Naive thymus-derived CD4-positive, alpha-beta T cell (primary cell): Measurements from ENCODE around the gene NOS2. TPM values are rescaled to one million over a fixed set of nuclear protein-coding genes. Genes with fewer than 3 reads are reported as not detected.
"Not testable (repeated sequence)": the region's sequence is repeated elsewhere in the genome, so short reads cannot be mapped to it uniquely, and the experiment has no call there.

Experiments used
- ATAC-seq: fragments of 150-1000 bp; cut with Tn5 transposase; 2 replicates; pipeline ENCODE4 v1.10.0; 2021; ENCODE audit warnings: mild to moderate bottlenecking, moderate library complexity
- CTCF ChIA-PET: fragments of 350-600 bp; sonication (Branson Sonifier 250); formaldehyde crosslinking; loops from one replicate; lab custom pipeline; 2021; ENCODE audit warnings: antibody characterized with exemption; lab: Charles Lee
- POLR2A ChIA-PET: fragments of 350-600 bp; sonication (Branson Sonifier 250); formaldehyde crosslinking; loops from one replicate; lab custom pipeline; 2021; ENCODE audit warnings: antibody characterized with exemption, inconsistent platforms; lab: Charles Lee
- DNase-seq, 9 donors: peaks; one replicate each; pipeline versions ENCODE4 v3.0.0 to v3.0.0-alpha.2; 2020 to 2022; ENCODE audit warnings: mixed read lengths in 1 of 9
- H3K27ac ChIP-seq: one replicate; pipeline ENCODE4 v1.7.0; 2013; ENCODE audit warnings: mild to moderate bottlenecking, low read depth, low read length, moderate library complexity
- H3K27me3 ChIP-seq, 2 donors: one replicate each; pipeline ENCODE4 v1.7.0; 2013; ENCODE audit warnings: low read length in 2 of 2, mild to moderate bottlenecking in 2 of 2, moderate library complexity in 2 of 2; ENCODE audit not compliant: control insufficient read depth in 2 of 2, insufficient read depth in 2 of 2
- H3K36me3 ChIP-seq, 3 experiments: 1 replicate in 2 of 3; 2 replicates in 1 of 3; pipeline ENCODE4 v1.7.0; 2013; ENCODE audit warnings: low read length in 3 of 3, mild to moderate bottlenecking in 3 of 3, moderate library complexity in 1 of 3; ENCODE audit not compliant: insufficient read depth in 3 of 3, control insufficient read depth in 2 of 3
- H3K4me1 ChIP-seq, 2 donors: one replicate each; pipeline ENCODE4 v1.7.0; 2013; ENCODE audit warnings: low read length in 2 of 2, mild to moderate bottlenecking in 2 of 2, moderate library complexity in 1 of 2; ENCODE audit not compliant: control insufficient read depth in 2 of 2, insufficient read depth in 2 of 2
- H3K4me3 ChIP-seq: 2 replicates; pipeline ENCODE4 v1.7.0; 2013; ENCODE audit warnings: mild to moderate bottlenecking, low read length
- H3K9me3 ChIP-seq, 3 experiments: 1 replicate in 2 of 3; 2 replicates in 1 of 3; pipeline ENCODE4 v1.7.0; 2013; ENCODE audit warnings: low read length in 3 of 3; ENCODE audit not compliant: control insufficient read depth in 2 of 3
- H3K27ac Mint-ChIP-seq, 9 donors: one replicate each; pipeline ENCODE4 v1.8.0; 2020 to 2022; ENCODE audit warnings: mixed read lengths in 9 of 9, mild to moderate bottlenecking in 8 of 9, moderate library complexity in 5 of 9, inconsistent platforms in 2 of 9
- H3K27me3 Mint-ChIP-seq, 5 donors: one replicate each; pipeline ENCODE4 v1.8.0; 2021 to 2022; ENCODE audit warnings: mixed read lengths in 5 of 5, mild to moderate bottlenecking in 1 of 5
- H3K36me3 Mint-ChIP-seq, 5 donors: one replicate each; pipeline ENCODE4 v1.8.0; 2020 to 2022; ENCODE audit warnings: mixed read lengths in 5 of 5, mild to moderate bottlenecking in 3 of 5, inconsistent platforms in 1 of 5
- H3K4me1 Mint-ChIP-seq, 7 donors: one replicate each; pipeline ENCODE4 v1.8.0; 2020 to 2022; ENCODE audit warnings: mixed read lengths in 7 of 7, mild to moderate bottlenecking in 3 of 7, inconsistent platforms in 1 of 7
- H3K4me3 Mint-ChIP-seq, 10 donors: one replicate each; pipeline ENCODE4 v1.8.0; 2020 to 2022; ENCODE audit warnings: mild to moderate bottlenecking in 10 of 10, mixed read lengths in 10 of 10, moderate library complexity in 6 of 10, inconsistent platforms in 2 of 10
- H3K9me3 Mint-ChIP-seq, 11 donors: one replicate each; pipeline ENCODE4 v1.8.0; 2020 to 2022; ENCODE audit warnings: mixed read lengths in 11 of 11, mild to moderate bottlenecking in 4 of 11, inconsistent platforms in 1 of 11, moderate library complexity in 1 of 11
- intact Hi-C, 2 donors: fragments of 100-400 bp; cut with micrococcal nuclease; formaldehyde crosslinking; loops; one replicate each; pipeline ENCODE4 v1.15.1; 2023
- polyA plus RNA-seq, 2 donors: library from polyadenylated mRNA; unstranded; fragments of 300-500 nt; fragmentation: Illumina TruSeq; gene quantifications; one replicate each; pipeline ENCODE4 v1.2.3, GENCODE V29; 2021
- total RNA-seq, 6 experiments: library from RNA in 5 of 6; stranded (reverse) in 5 of 6; gene quantifications; 1 replicate in 5 of 6; 2 replicates in 1 of 6; pipeline ENCODE4 v1.2.3 and lab custom pipeline; 2021 to 2026

NOS2 gene
- total and polyA plus RNA-seq, 7 experiments from 2014 or later = 0.11 to 0.30 (median 0.16) TPM; not detected in 4

DNA sequence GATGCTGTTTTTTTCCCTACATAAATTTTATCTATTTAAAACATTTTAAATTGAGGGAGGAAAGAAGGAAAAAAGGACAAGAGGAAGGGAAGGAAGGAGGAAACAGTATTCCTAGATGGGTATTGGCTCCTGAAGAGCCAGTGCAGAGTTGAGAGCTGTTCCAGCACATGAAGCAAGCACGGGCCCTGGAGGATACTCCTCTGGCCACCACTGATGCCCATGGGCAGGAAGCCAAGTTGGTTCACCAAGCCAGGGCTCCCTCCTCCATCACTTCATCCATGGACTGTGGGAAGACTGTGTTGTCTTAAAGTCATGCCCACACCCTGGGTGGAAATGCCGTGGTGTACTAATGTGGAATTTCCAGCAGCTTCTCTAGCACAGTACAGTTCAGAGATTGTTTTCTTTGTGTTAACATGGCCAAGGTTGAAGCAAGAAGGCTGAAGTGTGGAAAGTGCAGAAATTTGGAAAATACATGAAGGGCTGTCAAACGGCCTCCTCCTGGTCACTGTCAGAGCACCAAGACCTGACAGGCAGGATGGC, 23.9 kb upstream of the NOS2 start:
- no peak overlapping the region for H3K27ac Mint-ChIP-seq

DNA sequence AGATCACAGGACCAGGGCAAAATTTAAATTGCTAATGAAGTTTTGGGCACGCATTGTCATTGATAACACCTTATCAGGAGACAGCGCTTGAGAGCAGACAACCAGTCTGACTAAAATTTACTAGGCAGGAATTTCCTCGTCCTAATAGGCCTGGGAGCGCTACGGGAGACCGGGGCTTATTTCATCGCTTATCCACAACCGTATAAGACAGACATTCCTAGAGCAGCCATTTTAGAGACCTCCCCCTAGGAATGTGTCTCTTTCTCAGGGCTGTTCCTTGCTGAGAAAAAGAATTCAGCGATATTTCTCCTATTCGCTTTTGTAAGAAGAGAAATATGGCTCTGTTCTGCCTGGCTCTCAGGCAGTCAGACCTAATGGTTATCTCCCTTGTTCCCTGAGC, 21.8 kb upstream of the NOS2 start:
- POLR2A ChIA-PET, CTCF ChIA-PET, H3K27me3 Mint-ChIP-seq: not testable (repeated sequence)

More for the DNA sequence above, 23.9 kb upstream of the NOS2 start:
- H3K4me1 Mint-ChIP-seq = no peaks in the 10 kb centered on the region
- intact Hi-C loops = no loop called here
- Histone ChIP-seq H3K27me3 (no peaks in the 10 kb centered on the region), H3K27ac (no peak overlapping the region), H3K36me3 (no peaks in the 10 kb centered on the region), H3K9me3 (peaks cover 0 to 14% (median 0%) of the 10 kb centered on the region in 3 experiments), H3K4me3 (no peak overlapping the region), H3K4me1 (no peaks in the 10 kb centered on the region)
- ATAC-seq = no peak
- CTCF ChIA-PET = no interaction called here
- peaks cover 6 to 16% (median 10%) of the 10 kb centered on the region in 5 donors for H3K27me3 Mint-ChIP-seq
- peaks cover 5 to 16% (median 9%) of the 10 kb centered on the region in 5 donors for H3K36me3 Mint-ChIP-seq
- no peak overlapping the region for H3K4me3 Mint-ChIP-seq
- DNase-seq = no peak
- POLR2A ChIA-PET = interaction anchor here (0.6 kb wide), 1 partner anchor 12 kb away, joined by 3 read pairs; no protein-coding TSS in a partner anchor
- peaks cover 7 to 34% (median 17%) of the 10 kb centered on the region in 11 donors for H3K9me3 Mint-ChIP-seq

DNA sequence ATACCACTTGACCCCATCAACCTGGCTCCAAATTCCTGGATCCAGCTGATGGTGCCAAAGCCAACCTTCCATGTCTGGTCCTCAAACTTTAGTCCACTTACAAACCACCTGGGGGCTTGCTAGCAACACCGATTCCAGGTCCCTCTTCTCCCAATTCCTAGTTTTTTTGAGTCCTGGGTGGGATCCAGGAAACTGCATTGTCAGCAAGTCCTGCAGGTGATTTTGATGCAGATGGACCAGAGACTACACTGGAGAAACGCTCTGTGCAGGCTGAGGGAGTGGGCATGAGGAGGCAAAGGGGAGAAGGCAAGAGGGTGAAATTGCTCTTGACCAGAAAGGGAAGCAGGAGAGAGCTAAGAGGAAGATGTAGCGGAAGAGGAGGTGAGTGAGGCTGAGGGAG, 21.0 kb upstream of the NOS2 start:
- Mint-ChIP-seq H3K27ac (no peak overlapping the region), H3K4me1 (peaks cover 0 to 5% (median 0%) of the 10 kb centered on the region in 7 donors), H3K4me3 (no peak overlapping the region), H3K36me3 (peaks cover 5 to 16% (median 9%) of the 10 kb centered on the region in 5 donors), H3K27me3 (peaks cover 0 to 4% (median 2%) of the 10 kb centered on the region in 5 donors), H3K9me3 (peaks cover 7 to 34% (median 18%) of the 10 kb centered on the region in 11 donors)
- intact Hi-C loops = no loop called here
- no peak overlapping the region for H3K27ac ChIP-seq
- no peaks in the 10 kb centered on the region for H3K36me3 ChIP-seq
- DNase-seq (no peak), ATAC-seq (no peak)
- CTCF ChIA-PET = no interaction called here
- no peaks in the 10 kb centered on the region for H3K27me3 ChIP-seq
- H3K4me3 ChIP-seq = no peak overlapping the region
- peaks cover 0 to 14% (median 0%) of the 10 kb centered on the region in 3 experiments for H3K9me3 ChIP-seq
- H3K4me1 ChIP-seq = no peaks in the 10 kb centered on the region
- POLR2A ChIA-PET = no interaction called here

More for the DNA sequence above, 21.8 kb upstream of the NOS2 start:
- H3K4me1 Mint-ChIP-seq, DNase-seq, H3K27me3 ChIP-seq, H3K27ac Mint-ChIP-seq, intact Hi-C loops, H3K4me3 ChIP-seq, ATAC-seq, H3K4me1 ChIP-seq, H3K36me3 ChIP-seq, H3K27ac ChIP-seq: not testable (repeated sequence)
- peaks cover 7 to 34% (median 18%) of the 10 kb centered on the region in 11 donors for H3K9me3 Mint-ChIP-seq
- H3K36me3 Mint-ChIP-seq = peaks cover 5 to 16% (median 9%) of the 10 kb centered on the region in 5 donors
- H3K9me3 ChIP-seq = peaks cover 0 to 14% (median 0%) of the 10 kb centered on the region in 3 experiments
- peak overlapping the region in 1 of 10 donors; percentile 46 for H3K4me3 Mint-ChIP-seq

- H3K9me3 Mint-ChIP-seq = peaks cover 7 to 34% (median 18%) of the 10 kb centered on the region in 11 donors
- Histone ChIP-seq H3K36me3 (no peaks in the 10 kb centered on the region), H3K27ac (no peak overlapping the region), H3K4me1 (no peaks in the 10 kb centered on the region), H3K9me3 (peaks cover 0 to 14% (median 0%) of the 10 kb centered on the region in 3 experiments), H3K4me3 (no peak overlapping the region), H3K27me3 (no peaks in the 10 kb centered on the region)
- peaks cover 0 to 4% (median 0%) of the 10 kb centered on the region in 5 donors for H3K27me3 Mint-ChIP-seq
- ChIA-PET POLR2A (no interaction called here), CTCF (no interaction called here)
- ATAC-seq = no peak
- no peak for DNase-seq
- peaks cover 6 to 16% (median 11%) of the 10 kb centered on the region in 5 donors for H3K36me3 Mint-ChIP-seq
- no peak overlapping the region for H3K27ac Mint-ChIP-seq
- intact Hi-C loops = no loop called here
- no peak overlapping the region for H3K4me3 Mint-ChIP-seq
- H3K4me1 Mint-ChIP-seq = peaks cover 0 to 5% (median 0%) of the 10 kb centered on the region in 7 donors
These were observed 18.8 kb upstream of the NOS2 start for GRCh38 chr17:27819145-27819544.

GRCh38 chr17:27818401-27819105, 18.2 kb upstream of the NOS2 start:
- intact Hi-C loops = no loop called here
- H3K27me3 Mint-ChIP-seq = peaks cover 0 to 4% (median 0%) of the 10 kb centered on the region in 5 donors
- peaks cover 6 to 16% (median 11%) of the 10 kb centered on the region in 5 donors for H3K36me3 Mint-ChIP-seq
- Histone ChIP-seq H3K36me3 (no peaks in the 10 kb centered on the region), H3K27ac (no peak overlapping the region), H3K4me1 (no peaks in the 10 kb centered on the region), H3K4me3 (no peak overlapping the region), H3K9me3 (peaks cover 0 to 14% (median 0%) of the 10 kb centered on the region in 3 experiments), H3K27me3 (no peaks in the 10 kb centered on the region)
- DNase-seq (no peak), ATAC-seq (no peak)
- peaks cover 0 to 5% (median 0%) of the 10 kb centered on the region in 7 donors for H3K4me1 Mint-ChIP-seq
- H3K27ac Mint-ChIP-seq = no peak overlapping the region
- ChIA-PET CTCF (no interaction called here), POLR2A (no interaction called here)
- H3K9me3 Mint-ChIP-seq = peaks cover 7 to 34% (median 17%) of the 10 kb centered on the region in 11 donors
- no peak overlapping the region for H3K4me3 Mint-ChIP-seq

- Mint-ChIP-seq H3K27me3 (peaks cover 0 to 4% (median 0%) of the 10 kb centered on the region in 5 donors), H3K9me3 (peaks cover 4 to 25% (median 16%) of the 10 kb centered on the region in 11 donors), H3K27ac (no peak overlapping the region), H3K36me3 (peaks cover 6 to 16% (median 11%) of the 10 kb centered on the region in 5 donors), H3K4me3 (no peak overlapping the region), H3K4me1 (peaks cover 0 to 5% (median 0%) of the 10 kb centered on the region in 7 donors)
- Histone ChIP-seq H3K27ac (no peak overlapping the region), H3K4me1 (no peaks in the 10 kb centered on the region), H3K27me3 (no peaks in the 10 kb centered on the region), H3K4me3 (no peak overlapping the region), H3K36me3 (no peaks in the 10 kb centered on the region), H3K9me3 (peaks cover 0 to 12% (median 0%) of the 10 kb centered on the region in 3 experiments)
- intact Hi-C loops = no loop called here
- ATAC-seq = no peak
- no peak for DNase-seq
- CTCF ChIA-PET = no interaction called here
- POLR2A ChIA-PET = no interaction called here
These were observed 17.4 kb upstream of the NOS2 start for GRCh38 chr17:27817731-27818130.
